Stomach (tissue), 4 donors: ENCODE data around the gene GSTO1.

Experiments
- EP300 ChIP-seq: sonication (generic); formaldehyde crosslinking; IDR thresholded peaks from one replicate; pipeline ENCODE4 v1.6.1; 2017; ENCODE audit warnings: antibody characterized with exemption
- POLR2A ChIP-seq, 4 donors: fragments of 450-650 bp; IDR thresholded peaks; one replicate each; pipeline ENCODE4 v1.6.1; 2016; ENCODE audit warnings: antibody characterized with exemption in 4 of 4, control low read depth in 2 of 4, mild to moderate bottlenecking in 1 of 4, moderate library complexity in 1 of 4
- POLR2AphosphoS5 ChIP-seq, 3 donors: sonication (generic); formaldehyde crosslinking; IDR thresholded peaks; one replicate each; pipeline ENCODE4 v1.6.1; 2016; ENCODE audit warnings: antibody characterized with exemption in 3 of 3
- TF ChIP-seq, protein P1 (sequence below), 7 experiments: fragments of 450-650 bp in 4 of 7; fragments of 200-600 bp in 3 of 7; sonication (generic) in 3 of 7; IDR thresholded peaks; one replicate each; pipeline ENCODE4 v1.5.1; 2016 to 2019; ENCODE audit warnings: antibody characterized with exemption in 7 of 7, control low read depth in 2 of 7, mild to moderate bottlenecking in 1 of 7

DNA sequence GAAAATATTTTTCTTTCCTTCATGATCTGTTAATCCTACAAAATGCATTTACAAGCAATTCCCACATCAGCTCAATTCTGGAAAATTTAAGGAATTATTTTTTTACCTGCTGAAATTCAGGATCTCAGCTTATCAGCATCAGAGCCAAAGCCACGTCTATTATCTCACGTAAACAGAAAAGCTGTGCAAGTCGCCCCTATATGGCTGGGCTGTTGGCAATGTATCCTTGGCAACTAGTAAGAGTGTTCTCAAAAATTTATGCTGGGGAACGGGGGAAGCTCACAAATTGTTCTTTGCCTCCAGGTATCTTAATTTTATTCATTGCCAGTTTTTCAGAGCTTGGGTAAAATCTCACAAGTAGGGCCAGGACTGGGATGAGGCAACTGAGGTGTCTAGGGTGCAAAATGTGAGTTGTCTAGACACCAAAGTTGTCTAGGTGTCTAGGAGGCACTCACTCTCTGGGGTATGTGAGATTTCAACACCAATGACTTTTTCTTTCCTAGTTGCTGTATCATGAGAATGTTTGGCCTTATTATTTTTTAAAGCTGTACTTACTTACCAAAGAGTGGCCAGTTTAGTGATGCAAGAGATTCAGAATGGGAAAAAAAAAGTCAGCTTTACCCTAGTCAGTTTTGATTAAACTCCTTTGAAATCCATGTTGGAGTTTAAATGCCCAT, 19.3 kb downstream of the GSTO1 start:
- TF ChIP-seq, protein P1, sequence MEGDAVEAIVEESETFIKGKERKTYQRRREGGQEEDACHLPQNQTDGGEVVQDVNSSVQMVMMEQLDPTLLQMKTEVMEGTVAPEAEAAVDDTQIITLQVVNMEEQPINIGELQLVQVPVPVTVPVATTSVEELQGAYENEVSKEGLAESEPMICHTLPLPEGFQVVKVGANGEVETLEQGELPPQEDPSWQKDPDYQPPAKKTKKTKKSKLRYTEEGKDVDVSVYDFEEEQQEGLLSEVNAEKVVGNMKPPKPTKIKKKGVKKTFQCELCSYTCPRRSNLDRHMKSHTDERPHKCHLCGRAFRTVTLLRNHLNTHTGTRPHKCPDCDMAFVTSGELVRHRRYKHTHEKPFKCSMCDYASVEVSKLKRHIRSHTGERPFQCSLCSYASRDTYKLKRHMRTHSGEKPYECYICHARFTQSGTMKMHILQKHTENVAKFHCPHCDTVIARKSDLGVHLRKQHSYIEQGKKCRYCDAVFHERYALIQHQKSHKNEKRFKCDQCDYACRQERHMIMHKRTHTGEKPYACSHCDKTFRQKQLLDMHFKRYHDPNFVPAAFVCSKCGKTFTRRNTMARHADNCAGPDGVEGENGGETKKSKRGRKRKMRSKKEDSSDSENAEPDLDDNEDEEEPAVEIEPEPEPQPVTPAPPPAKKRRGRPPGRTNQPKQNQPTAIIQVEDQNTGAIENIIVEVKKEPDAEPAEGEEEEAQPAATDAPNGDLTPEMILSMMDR (IDR thresholded peaks at IDR 0.05), result no peak
- no peak for TF ChIP-seq POLR2A (IDR thresholded peaks at IDR 0.05)
- TF ChIP-seq POLR2AphosphoS5 (IDR thresholded peaks at IDR 0.05), result no peak
- no peak for TF ChIP-seq EP300
